Natural killer cell (primary cell): Measurements from ENCODE around the gene PROM2. TPM values are rescaled to one million over a fixed set of nuclear protein-coding genes. Genes with fewer than 3 reads are reported as not detected.

Experiments
- ATAC-seq, 3 donors: fragments of 150-1000 bp in 2 of 3; fragments of 200-7000 bp in 1 of 3; cut with Tn5 transposase; 1 replicate in 1 of 3; 2 replicates in 2 of 3; pipeline ENCODE4 v1.10.0; 2021; ENCODE audit warnings: mild to moderate bottlenecking in 2 of 3, moderate library complexity in 2 of 3
- DNase-seq, 2 donors: peaks; one replicate each; pipeline versions ENCODE4 v3.0.0 to v3.0.0-alpha.2; 2013 to 2021; ENCODE audit warnings: mixed read lengths in 1 of 2
- H3K27ac ChIP-seq: one replicate; pipeline ENCODE4 v1.5.1; 2013; ENCODE audit warnings: mild to moderate bottlenecking, low read length
- H3K27me3 ChIP-seq: one replicate; pipeline ENCODE4 v1.6.1; 2013; ENCODE audit warnings: low read length; ENCODE audit not compliant: control insufficient read depth, insufficient read depth
- H3K36me3 ChIP-seq: one replicate; pipeline ENCODE4 v1.6.1; 2013; ENCODE audit warnings: low read length; ENCODE audit not compliant: control insufficient read depth, insufficient read depth
- H3K4me1 ChIP-seq: one replicate; pipeline ENCODE4 v1.6.1; 2013; ENCODE audit warnings: low read length; ENCODE audit not compliant: control insufficient read depth, insufficient read depth
- H3K4me3 ChIP-seq: one replicate; pipeline ENCODE4 v1.5.1; 2013; ENCODE audit warnings: low read length
- H3K9me3 ChIP-seq: one replicate; pipeline ENCODE4 v1.6.1; 2013; ENCODE audit warnings: low read length; ENCODE audit not compliant: control insufficient read depth, insufficient read depth
- H3K27ac Mint-ChIP-seq, 2 donors: one replicate each; pipeline ENCODE4 v1.8.0; 2022; ENCODE audit warnings: mild to moderate bottlenecking in 2 of 2, mixed read lengths in 2 of 2, moderate library complexity in 1 of 2
- H3K27me3 Mint-ChIP-seq, 2 donors: one replicate each; pipeline ENCODE4 v1.8.0; 2022; ENCODE audit warnings: low read depth in 2 of 2, mixed read lengths in 2 of 2
- H3K36me3 Mint-ChIP-seq: one replicate; pipeline ENCODE4 v1.8.0; 2022; ENCODE audit warnings: mixed read lengths
- H3K4me1 Mint-ChIP-seq, 2 donors: one replicate each; pipeline ENCODE4 v1.8.0; 2022; ENCODE audit warnings: mixed read lengths in 2 of 2
- H3K4me3 Mint-ChIP-seq: one replicate; pipeline ENCODE4 v1.8.0; 2022; ENCODE audit warnings: mild to moderate bottlenecking, moderate library complexity, mixed read lengths
- H3K9me3 Mint-ChIP-seq, 2 donors: one replicate each; pipeline ENCODE4 v1.8.0; 2022; ENCODE audit warnings: mixed read lengths in 2 of 2
- WGBS: methylation state at CpG from one replicate; pipeline ENCODE4 v1.1.7; 2013; ENCODE audit warnings: missing lambda C conversion rate; ENCODE audit not compliant: insufficient coverage; 5-methylcytosine and 5-hydroxymethylcytosine counted together
- intact Hi-C: fragments of 100-400 bp; cut with micrococcal nuclease; formaldehyde crosslinking; loops from one replicate; pipeline ENCODE4 v1.14.2; 2022
- total RNA-seq, 4 donors: library from RNA; stranded (reverse); fragments of 120-200 nt in 1 of 4; gene quantifications; one replicate each; pipeline versions ENCODE4 v1.2.3 to v1.2.4, GENCODE V29; 2013 to 2022
- TF ChIP-seq, protein P1 (sequence below): fragments of 200-600 bp; IDR thresholded peaks from one replicate; pipeline ENCODE4 v1.8.0; 2022; ENCODE audit warnings: antibody characterized with exemption

The PROM2 gene
- total RNA-seq, 3 donors from 2014 or later (not counting 1 experiment from before 2014, with no cell fraction given): 0.64 to 1.1 (median 0.70) TPM

GRCh38 chr2:95331606-95332005 is 57.4 kb downstream of the PROM2 start:
- no peaks in the 10 kb centered on the region for H3K4me1 Mint-ChIP-seq
- no peak overlapping the region for H3K27ac ChIP-seq
- H3K27me3 ChIP-seq: no peaks in the 10 kb centered on the region
- H3K27me3 Mint-ChIP-seq: peaks cover 0 to 2% of the 10 kb centered on the region in 2 donors
- intact Hi-C loops: no loop called here
- ATAC-seq: no peak
- 88% methylated on average over 10 of the region's 10 CpGs for WGBS
- H3K4me3 Mint-ChIP-seq: no peak overlapping the region
- H3K36me3 Mint-ChIP-seq: no peaks in the 10 kb centered on the region
- no peak overlapping the region for H3K4me3 ChIP-seq
- no peaks in the 10 kb centered on the region for H3K4me1 ChIP-seq
- TF ChIP-seq, protein P1, sequence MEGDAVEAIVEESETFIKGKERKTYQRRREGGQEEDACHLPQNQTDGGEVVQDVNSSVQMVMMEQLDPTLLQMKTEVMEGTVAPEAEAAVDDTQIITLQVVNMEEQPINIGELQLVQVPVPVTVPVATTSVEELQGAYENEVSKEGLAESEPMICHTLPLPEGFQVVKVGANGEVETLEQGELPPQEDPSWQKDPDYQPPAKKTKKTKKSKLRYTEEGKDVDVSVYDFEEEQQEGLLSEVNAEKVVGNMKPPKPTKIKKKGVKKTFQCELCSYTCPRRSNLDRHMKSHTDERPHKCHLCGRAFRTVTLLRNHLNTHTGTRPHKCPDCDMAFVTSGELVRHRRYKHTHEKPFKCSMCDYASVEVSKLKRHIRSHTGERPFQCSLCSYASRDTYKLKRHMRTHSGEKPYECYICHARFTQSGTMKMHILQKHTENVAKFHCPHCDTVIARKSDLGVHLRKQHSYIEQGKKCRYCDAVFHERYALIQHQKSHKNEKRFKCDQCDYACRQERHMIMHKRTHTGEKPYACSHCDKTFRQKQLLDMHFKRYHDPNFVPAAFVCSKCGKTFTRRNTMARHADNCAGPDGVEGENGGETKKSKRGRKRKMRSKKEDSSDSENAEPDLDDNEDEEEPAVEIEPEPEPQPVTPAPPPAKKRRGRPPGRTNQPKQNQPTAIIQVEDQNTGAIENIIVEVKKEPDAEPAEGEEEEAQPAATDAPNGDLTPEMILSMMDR: no peak
- DNase-seq: no peak
- no peaks in the 10 kb centered on the region for H3K9me3 Mint-ChIP-seq
- no peaks in the 10 kb centered on the region for H3K36me3 ChIP-seq
- H3K9me3 ChIP-seq: no peaks in the 10 kb centered on the region
- H3K27ac Mint-ChIP-seq: no peak overlapping the region

DNA sequence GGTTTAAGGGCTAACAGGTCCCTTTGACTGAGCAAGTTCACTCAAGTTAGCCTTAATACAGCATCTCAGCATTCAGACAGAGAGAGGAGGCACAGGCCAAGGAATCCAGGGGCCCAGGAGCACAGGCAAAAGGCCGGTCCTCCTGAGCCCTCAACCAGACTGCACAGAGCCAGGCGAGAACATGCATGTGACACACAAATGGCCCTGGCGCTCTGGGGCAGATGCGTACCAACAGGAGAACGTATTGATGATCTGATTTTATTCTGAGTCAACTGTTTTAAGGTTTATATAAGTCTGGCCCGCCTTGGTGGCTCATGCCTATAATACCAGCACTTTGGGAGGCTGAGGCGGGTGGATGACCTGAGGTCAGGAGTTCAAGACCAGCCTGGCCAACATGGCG is 57.8 kb downstream of the PROM2 start:
- H3K4me3 Mint-ChIP-seq: no peak overlapping the region
- no peaks in the 10 kb centered on the region for H3K4me1 ChIP-seq

GRCh38 chr2:95333056-95333455 is 58.8 kb downstream of the PROM2 start:
- H3K27me3 Mint-ChIP-seq: peaks cover 0 to 6% of the 10 kb centered on the region in 2 donors
- Histone ChIP-seq H3K4me1 (no peaks in the 10 kb centered on the region), H3K36me3 (no peaks in the 10 kb centered on the region), H3K27me3 (no peaks in the 10 kb centered on the region), H3K4me3 (no peak overlapping the region), H3K27ac (no peak overlapping the region), H3K9me3 (no peaks in the 10 kb centered on the region)
- ATAC-seq: no peak
- no peaks in the 10 kb centered on the region for H3K9me3 Mint-ChIP-seq
- no peak for DNase-seq
- WGBS: 85% methylated on average over 7 of the region's 7 CpGs
- TF ChIP-seq, protein P1: no peak
- no peaks in the 10 kb centered on the region for H3K36me3 Mint-ChIP-seq
- no peak overlapping the region for H3K4me3 Mint-ChIP-seq
- H3K4me1 Mint-ChIP-seq: no peaks in the 10 kb centered on the region
- no peak overlapping the region for H3K27ac Mint-ChIP-seq
- intact Hi-C loops: no loop called here

More for the DNA sequence above, 57.8 kb downstream of the PROM2 start:
- H3K36me3 Mint-ChIP-seq: no peaks in the 10 kb centered on the region
- Histone ChIP-seq H3K4me3 (no peak overlapping the region), H3K27ac (no peak overlapping the region), H3K9me3 (no peaks in the 10 kb centered on the region), H3K36me3 (no peaks in the 10 kb centered on the region), H3K27me3 (no peaks in the 10 kb centered on the region)
- ATAC-seq: no peak
- H3K27me3 Mint-ChIP-seq: peaks cover 0 to 2% of the 10 kb centered on the region in 2 donors
- WGBS: 92% methylated on average over 8 of the region's 8 CpGs
- TF ChIP-seq, protein P1: no peak
- intact Hi-C loops: no loop called here
- H3K4me1 Mint-ChIP-seq: no peaks in the 10 kb centered on the region
- no peaks in the 10 kb centered on the region for H3K9me3 Mint-ChIP-seq
- DNase-seq: no peak
- no peak overlapping the region for H3K27ac Mint-ChIP-seq

DNA sequence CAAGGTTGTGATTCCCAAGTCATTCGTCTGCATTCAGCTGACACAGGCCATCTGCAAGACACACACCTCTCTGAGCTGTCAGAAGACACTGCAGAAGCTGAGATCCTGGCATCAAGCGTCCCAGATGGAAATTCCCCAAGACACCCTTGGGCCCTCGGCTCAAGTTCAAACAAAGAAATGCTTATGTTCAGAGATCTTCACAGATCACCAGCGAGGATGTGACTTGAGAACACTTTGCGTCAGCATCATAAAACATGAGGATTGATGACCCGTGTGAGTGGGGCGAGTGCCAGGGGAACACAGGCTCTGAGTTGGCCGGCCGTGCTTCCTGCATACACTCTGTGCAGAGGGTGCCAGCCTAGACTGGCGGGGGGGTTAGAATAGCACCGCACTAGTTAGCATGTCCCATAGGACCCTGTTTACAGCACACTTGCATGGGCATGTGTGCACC is 59.7 kb downstream of the PROM2 start:
- H3K36me3 Mint-ChIP-seq: no peaks in the 10 kb centered on the region
- Histone ChIP-seq H3K9me3 (no peaks in the 10 kb centered on the region), H3K4me1 (no peaks in the 10 kb centered on the region), H3K27me3 (no peaks in the 10 kb centered on the region), H3K36me3 (no peaks in the 10 kb centered on the region), H3K27ac (no peak overlapping the region), H3K4me3 (no peak overlapping the region)
- TF ChIP-seq, protein P1: no peak
- intact Hi-C loops: no loop called here
- ATAC-seq (no peak), DNase-seq (no peak)
- no peak overlapping the region for H3K27ac Mint-ChIP-seq
- H3K4me3 Mint-ChIP-seq: no peak overlapping the region
- H3K4me1 Mint-ChIP-seq: no peaks in the 10 kb centered on the region
- no peaks in the 10 kb centered on the region for H3K9me3 Mint-ChIP-seq
- WGBS: 89% methylated on average over 11 of the region's 11 CpGs
- H3K27me3 Mint-ChIP-seq: peaks cover 0 to 6% of the 10 kb centered on the region in 2 donors
